H4 (cell line): ENCODE results near the gene CLSTN2. TPM values are rescaled to one million over a fixed set of nuclear protein-coding genes. Genes with fewer than 3 reads are reported as not detected.

Source experiments
- DNase-seq: peaks from one replicate; pipeline ENCODE4 v3.0.0-alpha.2; 2015; ENCODE audit warnings: low spot score
- total RNA-seq: library from RNA; depleted of rRNA; stranded (reverse); fragments of >200 nt; shearing (Covaris generic); gene quantifications from 2 replicates; pipeline ENCODE4 v1.2.3, GENCODE V29; 2014

CLSTN2 gene
- total RNA-seq, 1 experiment from 2014 or later: 3.9 TPM

- DNase-seq: no peak
Observed at GRCh38 chr3:139941580-139941979, 6.6 kb downstream of the CLSTN2 start.

- DNase-seq: no peak
Observed at GRCh38 chr3:139944256-139944910, 9.4 kb downstream of the CLSTN2 start.

DNA sequence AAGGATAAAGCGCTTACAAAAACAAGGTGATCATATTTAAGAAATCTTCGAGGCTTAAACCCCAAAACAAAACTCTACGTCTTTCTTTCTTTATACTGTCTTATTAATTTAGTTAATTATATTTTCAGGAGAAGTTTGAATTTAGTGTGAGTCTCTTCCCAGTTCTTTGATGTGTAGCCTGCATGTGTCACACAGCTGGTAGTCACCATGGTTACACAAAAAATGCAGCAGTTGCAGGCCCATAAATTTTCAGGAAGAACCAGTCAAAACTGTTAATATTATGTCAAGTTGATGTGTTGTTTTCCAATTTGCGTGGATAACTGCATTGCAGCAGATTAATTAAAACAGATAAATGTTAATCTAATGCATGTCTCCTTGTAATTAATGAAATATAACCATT, 10.4 kb downstream of the CLSTN2 start:
- DNase-seq: no peak

- no peak for DNase-seq
Observed at GRCh38 chr3:139945942-139946341, 11.0 kb downstream of the CLSTN2 start.

DNA sequence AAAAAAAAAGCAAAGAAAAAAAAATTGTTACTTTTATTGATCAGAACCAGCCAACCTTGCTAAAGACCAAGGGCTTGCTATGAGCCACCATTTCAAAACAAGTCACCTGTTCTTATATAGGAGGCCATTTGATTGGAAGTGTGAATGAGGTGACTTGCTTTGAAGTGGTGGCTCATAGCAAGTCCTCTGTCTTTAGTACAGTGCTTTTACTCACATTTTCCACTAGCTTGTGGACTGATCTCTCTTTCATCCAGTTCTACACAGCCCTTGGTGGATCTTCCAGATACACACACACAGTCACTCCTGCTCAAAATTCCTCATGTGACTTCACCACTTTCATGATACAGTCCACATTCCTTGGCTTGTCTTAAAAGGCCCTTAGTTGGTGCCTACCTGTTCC, 13.5 kb downstream of the CLSTN2 start:
- no peak for DNase-seq

DNA sequence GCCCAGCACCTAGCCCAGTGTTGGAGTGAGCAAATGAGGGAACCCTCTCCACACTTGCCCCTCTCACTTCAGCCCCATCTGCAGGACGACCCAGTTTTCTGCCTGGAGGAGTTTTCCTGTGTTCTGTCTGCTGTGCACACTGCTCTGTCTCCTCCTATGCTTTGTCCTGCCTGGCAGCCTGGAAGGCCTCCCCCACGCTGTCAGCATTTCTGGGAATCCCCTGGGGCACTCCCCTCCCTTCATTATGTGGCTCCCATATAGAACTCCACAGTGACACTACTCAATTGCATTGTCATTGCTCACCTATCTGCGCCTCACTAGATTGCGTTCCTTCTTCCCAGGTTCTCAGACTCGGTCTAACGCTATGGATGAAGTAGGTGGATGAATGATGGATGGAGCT, 13.9 kb downstream of the CLSTN2 start:
- DNase-seq: no peak

DNA sequence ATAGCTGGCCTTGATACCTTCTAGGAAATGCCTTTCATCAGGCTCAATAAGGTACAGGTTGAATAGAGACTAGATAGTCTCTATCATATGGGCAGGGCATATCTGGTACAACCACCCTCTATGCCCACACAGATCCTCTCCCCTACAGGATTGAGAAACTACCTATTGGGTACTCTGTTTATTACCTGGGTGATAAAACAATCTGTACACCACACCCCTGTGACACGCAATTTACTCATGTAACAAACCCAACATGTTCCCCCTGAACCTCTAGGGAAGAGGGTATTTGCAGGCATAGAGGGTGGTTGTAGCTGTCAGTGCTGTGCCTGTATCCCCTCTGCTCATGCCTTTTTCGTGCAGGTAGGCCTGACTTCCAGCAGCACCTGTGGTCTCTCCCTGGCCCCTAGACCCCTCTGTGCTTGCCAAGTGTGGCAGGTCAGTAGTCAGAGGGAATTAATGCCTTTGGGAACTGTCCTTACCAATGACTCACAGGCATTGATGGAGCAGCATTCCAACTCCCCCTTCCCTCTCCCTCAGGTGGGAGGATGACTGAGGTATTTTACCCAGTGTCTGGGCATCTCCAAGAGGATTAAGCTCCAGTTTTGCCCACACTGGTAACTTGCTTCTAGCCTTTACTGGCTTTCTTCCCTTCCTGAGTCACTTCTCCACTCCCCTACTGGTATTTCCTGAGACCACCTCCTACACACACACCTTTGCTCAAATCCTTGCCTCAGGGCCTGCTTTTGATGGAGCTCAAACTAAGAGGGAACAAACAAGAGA, 18.3 kb downstream of the CLSTN2 start:
- DNase-seq: no peak

DNA sequence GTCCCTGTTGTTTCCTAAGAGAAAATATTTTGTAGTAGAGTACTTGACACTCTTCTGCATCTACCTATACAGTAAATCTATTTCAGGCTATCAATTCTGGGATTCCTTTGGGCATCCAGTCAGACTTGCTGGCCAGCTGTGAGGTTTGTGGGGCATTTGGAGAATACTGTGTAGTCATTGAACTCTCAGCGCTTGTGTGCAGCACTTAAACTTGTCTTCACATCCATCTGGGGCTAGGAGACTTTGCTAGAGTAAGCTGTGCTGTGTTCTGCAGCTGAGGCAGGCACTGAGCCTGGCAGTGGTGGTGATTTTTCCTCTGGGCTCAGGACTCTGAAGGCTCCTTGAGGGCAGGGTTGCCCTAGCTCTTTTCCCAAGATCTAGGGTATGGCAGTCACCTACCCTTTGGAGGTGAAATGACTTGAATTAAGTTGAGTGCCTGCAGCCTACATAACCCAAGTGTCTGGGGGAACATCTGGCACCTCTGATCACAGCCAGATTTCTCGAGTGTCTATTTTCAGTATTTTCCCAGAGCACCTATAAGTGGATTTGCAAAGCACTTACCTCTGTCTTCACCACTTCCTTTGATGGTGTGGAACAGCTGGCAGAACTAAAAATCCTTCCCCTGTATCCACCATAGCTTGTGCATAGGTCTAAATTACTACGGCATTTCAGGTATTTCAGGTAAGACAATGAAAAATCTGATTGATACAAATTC, 19.3 kb downstream of the CLSTN2 start:
- DNase-seq: no peak

- DNase-seq: no peak
Observed at GRCh38 chr3:139957844-139958243, 22.9 kb downstream of the CLSTN2 start.

- no peak for DNase-seq
Observed at GRCh38 chr3:139969386-139969785, 34.4 kb downstream of the CLSTN2 start.

- DNase-seq: no peak
Observed at GRCh38 chr3:139970526-139970925, 35.5 kb downstream of the CLSTN2 start.

- no peak for DNase-seq
Observed at GRCh38 chr3:139974809-139975425, 39.9 kb downstream of the CLSTN2 start.

- no peak for DNase-seq
Observed at GRCh38 chr3:139975594-139976365, 40.8 kb downstream of the CLSTN2 start.

GRCh38 chr3:139978966-139979365, 44.0 kb downstream of the CLSTN2 start:
- no peak for DNase-seq

- no peak for DNase-seq
Observed at GRCh38 chr3:139979991-139980390, 45.0 kb downstream of the CLSTN2 start.

DNA sequence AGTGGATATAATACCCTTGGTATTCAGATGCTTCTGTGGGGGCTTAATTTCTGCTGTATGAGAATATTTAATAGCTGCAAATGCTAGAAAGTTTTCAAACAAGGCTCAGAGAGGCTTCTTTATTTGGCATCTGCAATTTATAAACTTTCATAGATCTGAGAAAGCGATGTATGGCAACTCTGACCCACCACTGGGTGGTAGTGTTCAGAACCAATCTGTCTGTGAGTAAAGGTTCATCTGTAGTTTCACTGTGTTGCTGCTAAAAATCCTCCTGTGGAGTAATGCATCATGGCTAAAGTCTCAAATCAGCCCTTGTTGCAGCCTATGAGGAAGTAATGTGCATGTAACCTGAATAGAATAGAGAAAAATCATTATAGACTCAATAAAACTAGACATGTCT, 47.4 kb downstream of the CLSTN2 start:
- DNase-seq: peak; percentile 21

- no peak for DNase-seq
Observed at GRCh38 chr3:139985576-139985975, 50.6 kb downstream of the CLSTN2 start.

DNA sequence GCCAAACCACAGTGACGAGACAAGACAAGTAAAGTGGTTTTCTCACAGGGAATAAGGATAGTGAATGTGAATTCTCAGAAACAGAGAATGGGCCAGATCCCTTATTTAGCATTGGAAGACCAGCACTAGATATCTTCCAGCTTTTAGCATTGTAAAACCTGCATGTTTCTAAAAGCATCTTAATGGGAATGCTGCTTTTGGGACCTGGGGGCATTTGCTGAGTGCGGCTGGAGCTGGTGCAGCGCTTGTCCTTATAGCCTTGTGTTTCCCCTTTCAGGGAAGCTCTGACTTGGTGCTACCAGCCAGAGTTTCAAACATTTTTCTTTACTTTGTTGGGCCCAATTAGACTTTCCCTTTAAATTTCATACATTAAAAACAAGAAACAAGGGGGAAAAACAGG, 52.9 kb downstream of the CLSTN2 start:
- DNase-seq: no peak

- no peak for DNase-seq
Observed at GRCh38 chr3:139988472-139989156, 53.6 kb downstream of the CLSTN2 start.

DNA sequence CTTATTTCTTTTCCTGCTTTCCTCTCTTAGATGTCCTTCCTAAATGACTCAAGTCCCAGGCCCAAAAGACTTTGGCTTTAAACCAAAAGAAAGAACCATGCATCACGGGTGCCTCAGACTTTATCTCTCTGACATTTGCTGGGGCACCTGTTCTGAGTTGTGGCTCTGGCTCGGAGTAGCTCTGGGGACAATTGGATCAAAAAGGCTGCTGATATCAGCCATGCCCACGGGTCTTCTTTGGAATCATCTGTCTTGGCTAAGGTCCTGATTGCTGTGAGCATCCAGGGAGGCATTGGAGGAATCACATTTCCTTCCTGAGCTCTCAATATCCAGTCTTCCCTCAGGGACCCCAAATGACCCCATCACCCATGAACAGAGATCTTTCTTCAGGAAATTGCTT, 59.9 kb downstream of the CLSTN2 start:
- DNase-seq: no peak

GRCh38 chr3:140004271-140004670, 69.3 kb downstream of the CLSTN2 start:
- no peak for DNase-seq
